Retinal pigment epithelial cell (primary cell): Measurements from ENCODE around the gene GFI1B.

Source experiments
- DNase-seq: peaks from one replicate; pipeline ENCODE4 v3.0.0-alpha.2; 2010; ENCODE audit warnings: low read depth
- H3K4me3 ChIP-seq: 2 replicates; pipeline ENCODE4 v1.5.1; 2011; ENCODE audit warnings: mild to moderate bottlenecking, low read length, control low read depth, moderate library complexity
- CTCF ChIP-seq: conservative IDR thresholded peaks from 2 replicates; pipeline ENCODE4 v1.5.1; 2011; ENCODE audit warnings: low read depth, low read length, control low read depth, inconsistent platforms

The GFI1B gene

GRCh38 chr9:132970324-132971062 is 8.0 kb upstream of the GFI1B start:
- TF ChIP-seq CTCF: no peak
- H3K4me3 ChIP-seq: no peak overlapping the region
- no peak for DNase-seq

- H3K4me3 ChIP-seq: no peak overlapping the region
- TF ChIP-seq CTCF: no peak
Observed at GRCh38 chr9:132973166-132973565, 5.3 kb upstream of the GFI1B start.

GRCh38 chr9:132973713-132974112 is 4.8 kb upstream of the GFI1B start:
- no peak for DNase-seq
- no peak for TF ChIP-seq CTCF
- H3K4me3 ChIP-seq: no peak overlapping the region

More at GRCh38 chr9:132973166-132973565, 5.3 kb upstream of the GFI1B start:
- no peak for DNase-seq

- H3K4me3 ChIP-seq: no peak overlapping the region
- DNase-seq: no peak
- no peak for TF ChIP-seq CTCF
Observed at GRCh38 chr9:132975961-132976360, 2.5 kb upstream of the GFI1B start.

- no peak for TF ChIP-seq CTCF
- DNase-seq: no peak
- H3K4me3 ChIP-seq: no peak overlapping the region
Observed at GRCh38 chr9:132976571-132976970, 1.9 kb upstream of the GFI1B start.

GRCh38 chr9:132978112-132978450 is 413 bp upstream of the GFI1B start:
- DNase-seq: no peak
- H3K4me3 ChIP-seq: no peak overlapping the region

More at GRCh38 chr9:132978112-132978450, 413 bp upstream of the GFI1B start:
- TF ChIP-seq CTCF: no peak
